ENCODE data around the gene CSNK1D. TPM values are rescaled to one million over a fixed set of nuclear protein-coding genes. Genes with fewer than 3 reads are reported as not detected.

Gene CSNK1D
- total RNA-seq, 2 experiments from 2014 or later = 110 to 115 TPM

DNA sequence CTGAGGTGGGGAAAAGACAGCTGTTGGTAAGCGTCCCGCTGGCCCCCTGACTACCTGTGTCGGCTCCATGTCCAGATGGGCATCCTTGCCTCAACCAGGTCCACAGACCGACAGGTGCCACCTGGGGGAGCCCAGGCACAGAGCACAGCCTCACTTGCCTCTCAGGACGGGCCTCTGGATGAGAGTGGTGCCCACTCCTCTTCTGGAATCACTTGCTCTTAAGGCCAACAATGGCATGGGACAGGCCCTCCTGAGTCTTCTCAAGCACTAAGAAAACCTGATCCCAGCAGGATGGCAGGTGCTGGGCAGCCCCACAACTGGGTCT is 27.5 kb downstream of the CSNK1D start:
- H3K27ac Mint-ChIP-seq = peak overlapping the region; percentile 66
- H3K36me3 Mint-ChIP-seq = peaks cover 20% of the 10 kb centered on the region
- H3K4me3 Mint-ChIP-seq = no peak overlapping the region

DNA sequence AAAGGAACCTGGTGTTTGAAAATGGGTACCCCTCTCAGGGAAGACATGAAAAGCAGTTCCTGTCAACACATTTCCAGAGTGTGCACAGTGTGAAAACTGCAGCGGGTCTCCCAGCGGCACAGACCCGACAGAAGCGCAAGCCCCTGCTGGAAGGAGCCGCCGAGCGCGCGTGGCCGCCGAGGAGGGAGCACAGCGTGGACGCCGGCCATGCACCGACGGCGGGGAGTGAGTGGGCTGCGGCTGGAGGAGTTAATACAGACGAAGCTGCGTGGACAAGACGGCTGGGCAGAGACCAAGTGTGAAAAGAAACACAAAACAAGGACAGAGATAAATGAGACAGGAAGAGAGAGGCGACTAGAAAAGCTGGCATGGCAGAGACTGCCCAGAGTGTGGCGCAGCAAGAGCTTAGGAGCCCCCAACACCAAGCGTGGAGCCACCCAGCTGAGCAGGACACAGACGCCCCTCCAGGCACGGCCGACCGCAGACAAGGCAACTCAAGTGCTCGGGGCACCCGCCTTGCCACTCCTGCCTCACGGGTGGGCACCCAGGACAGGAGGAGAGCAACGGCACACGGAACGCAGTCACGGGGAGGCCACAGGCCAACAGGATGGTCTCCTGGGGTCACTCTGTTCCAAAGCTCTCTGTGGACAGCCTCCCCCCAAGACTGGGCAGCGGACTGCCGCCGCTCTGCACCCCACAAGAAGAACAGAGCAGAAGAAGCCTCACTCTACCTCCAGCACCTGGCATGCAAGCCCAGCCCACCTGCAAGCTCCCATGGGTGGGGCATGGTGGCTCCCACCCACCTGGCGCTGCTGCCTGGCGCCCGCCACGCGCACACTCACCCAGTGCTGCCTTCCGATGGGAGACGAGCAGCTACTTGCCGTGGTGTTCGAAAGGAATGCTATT is 28.1 kb downstream of the CSNK1D start:
- Mint-ChIP-seq H3K27me3 (no peaks in the 10 kb centered on the region), H3K36me3 (peaks cover 19% of the 10 kb centered on the region), H3K9me3 (no peaks in the 10 kb centered on the region), H3K4me1 (peaks cover 32% of the 10 kb centered on the region), H3K27ac (no peak overlapping the region), H3K4me3 (no peak overlapping the region)
- no peak for DNase-seq

More for the DNA sequence above, 27.5 kb downstream of the CSNK1D start:
- no peaks in the 10 kb centered on the region for H3K9me3 Mint-ChIP-seq
- H3K4me1 Mint-ChIP-seq = peaks cover 27% of the 10 kb centered on the region
- H3K27me3 Mint-ChIP-seq = no peaks in the 10 kb centered on the region
- no peak for DNase-seq

DNA sequence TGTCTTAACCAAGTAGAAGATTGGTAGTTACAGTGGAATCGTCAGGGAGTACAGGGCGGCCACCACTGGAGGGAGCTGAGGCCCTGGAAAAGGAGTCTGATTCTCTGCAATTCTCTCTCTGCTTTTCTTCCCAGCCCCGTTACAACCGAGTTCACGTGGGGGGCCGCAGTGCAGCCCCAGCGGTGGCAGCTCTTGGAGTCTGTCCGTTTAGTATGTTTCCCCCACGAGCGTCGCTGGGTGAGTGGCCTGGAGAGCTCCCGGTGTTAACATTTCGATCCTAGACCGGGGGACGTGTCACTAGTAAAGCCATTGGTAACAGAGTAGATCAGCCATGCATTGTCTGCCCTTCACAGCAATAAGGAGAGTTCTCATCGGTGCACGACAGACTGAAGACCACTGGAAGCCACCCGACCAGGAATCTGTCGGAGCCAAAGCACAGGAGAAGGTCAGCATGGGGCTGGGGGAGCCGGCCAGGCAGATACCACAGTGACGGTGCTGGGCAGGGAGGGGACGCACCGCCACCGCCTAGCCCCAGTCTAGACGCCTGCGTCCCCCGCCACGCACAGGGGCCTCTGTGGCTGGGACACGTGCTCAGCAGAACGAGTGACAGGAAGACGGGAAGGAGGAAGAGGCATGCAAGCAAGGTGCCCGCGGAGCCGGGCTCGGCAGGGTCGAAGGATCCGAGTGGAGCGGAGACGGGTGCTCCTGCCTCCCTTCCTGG is 28.9 kb downstream of the CSNK1D start:
- Mint-ChIP-seq H3K27ac (peak overlapping the region; percentile 45), H3K27me3 (no peaks in the 10 kb centered on the region), H3K4me3 (no peak overlapping the region), H3K4me1 (peaks cover 33% of the 10 kb centered on the region), H3K9me3 (no peaks in the 10 kb centered on the region), H3K36me3 (peaks cover 17% of the 10 kb centered on the region)
- DNase-seq = no peak

GRCh38 chr17:82243648-82244412 is 29.7 kb downstream of the CSNK1D start:
- H3K9me3 Mint-ChIP-seq = no peaks in the 10 kb centered on the region
- H3K4me1 Mint-ChIP-seq = peaks cover 38% of the 10 kb centered on the region
- no peak for DNase-seq
- peak overlapping the region; percentile 8 for H3K4me3 Mint-ChIP-seq
- H3K36me3 Mint-ChIP-seq = peaks cover 17% of the 10 kb centered on the region
- no peaks in the 10 kb centered on the region for H3K27me3 Mint-ChIP-seq
- peak overlapping the region; percentile 7 for H3K27ac Mint-ChIP-seq

DNA sequence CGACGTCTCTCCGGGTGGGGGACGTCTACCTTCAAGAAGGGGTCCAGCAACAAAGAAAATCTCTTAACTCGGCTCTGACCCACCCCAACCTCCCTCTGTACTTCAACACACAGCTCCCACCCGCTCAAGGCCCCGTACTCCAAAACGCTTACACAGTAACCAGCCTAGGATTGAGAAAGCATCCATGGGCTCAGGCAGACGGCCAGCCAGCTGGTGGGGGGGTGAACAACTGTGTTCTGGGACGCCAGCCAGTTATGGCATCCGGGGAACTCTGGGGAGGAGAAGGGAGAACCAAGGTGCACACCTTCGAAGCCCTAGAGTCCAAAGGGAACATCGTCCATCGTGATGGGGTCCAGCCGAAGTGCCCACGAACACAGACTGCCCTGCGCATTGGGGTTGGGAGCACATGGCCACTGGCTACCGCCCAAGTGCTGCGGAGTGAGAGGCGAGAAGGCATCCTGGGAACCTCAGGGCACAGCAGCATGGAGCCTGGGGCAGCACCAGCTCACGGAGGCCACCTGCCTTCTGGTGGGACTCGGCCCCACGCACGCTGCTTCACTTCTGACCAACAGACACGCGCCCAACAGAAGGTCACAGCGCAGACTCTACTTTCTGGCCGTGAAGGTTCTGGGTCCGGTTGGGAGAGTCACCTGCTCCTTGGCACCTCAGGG is 30.4 kb downstream of the CSNK1D start:
- H3K27ac Mint-ChIP-seq = peak overlapping the region; percentile 25
- no peaks in the 10 kb centered on the region for H3K27me3 Mint-ChIP-seq
- H3K4me1 Mint-ChIP-seq = peaks cover 43% of the 10 kb centered on the region
- H3K9me3 Mint-ChIP-seq = no peaks in the 10 kb centered on the region
- no peak overlapping the region for H3K4me3 Mint-ChIP-seq
- DNase-seq = no peak
- H3K36me3 Mint-ChIP-seq = peaks cover 18% of the 10 kb centered on the region

DNA sequence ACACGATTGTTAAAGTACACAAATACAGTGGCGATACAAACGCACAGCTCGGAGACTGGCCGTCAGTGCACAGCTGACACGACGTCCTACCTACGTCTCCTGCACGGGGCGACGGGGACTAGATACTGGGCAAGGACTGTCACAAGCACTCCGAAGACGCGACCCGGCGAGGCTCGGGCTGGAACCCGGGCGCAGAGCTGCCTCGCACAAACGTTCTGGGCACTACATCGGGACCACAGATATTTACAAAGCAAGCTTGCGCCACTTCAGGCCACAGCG is 30.9 kb downstream of the CSNK1D start:
- Mint-ChIP-seq H3K4me3 (no peak overlapping the region), H3K36me3 (peaks cover 15% of the 10 kb centered on the region), H3K9me3 (no peaks in the 10 kb centered on the region), H3K27ac (no peak overlapping the region), H3K27me3 (no peaks in the 10 kb centered on the region), H3K4me1 (peaks cover 41% of the 10 kb centered on the region)
- no peak for DNase-seq

GRCh38 chr17:82241926-82242697 is 31.4 kb downstream of the CSNK1D start:
- Mint-ChIP-seq H3K9me3 (no peaks in the 10 kb centered on the region), H3K4me3 (no peak overlapping the region)

DNA sequence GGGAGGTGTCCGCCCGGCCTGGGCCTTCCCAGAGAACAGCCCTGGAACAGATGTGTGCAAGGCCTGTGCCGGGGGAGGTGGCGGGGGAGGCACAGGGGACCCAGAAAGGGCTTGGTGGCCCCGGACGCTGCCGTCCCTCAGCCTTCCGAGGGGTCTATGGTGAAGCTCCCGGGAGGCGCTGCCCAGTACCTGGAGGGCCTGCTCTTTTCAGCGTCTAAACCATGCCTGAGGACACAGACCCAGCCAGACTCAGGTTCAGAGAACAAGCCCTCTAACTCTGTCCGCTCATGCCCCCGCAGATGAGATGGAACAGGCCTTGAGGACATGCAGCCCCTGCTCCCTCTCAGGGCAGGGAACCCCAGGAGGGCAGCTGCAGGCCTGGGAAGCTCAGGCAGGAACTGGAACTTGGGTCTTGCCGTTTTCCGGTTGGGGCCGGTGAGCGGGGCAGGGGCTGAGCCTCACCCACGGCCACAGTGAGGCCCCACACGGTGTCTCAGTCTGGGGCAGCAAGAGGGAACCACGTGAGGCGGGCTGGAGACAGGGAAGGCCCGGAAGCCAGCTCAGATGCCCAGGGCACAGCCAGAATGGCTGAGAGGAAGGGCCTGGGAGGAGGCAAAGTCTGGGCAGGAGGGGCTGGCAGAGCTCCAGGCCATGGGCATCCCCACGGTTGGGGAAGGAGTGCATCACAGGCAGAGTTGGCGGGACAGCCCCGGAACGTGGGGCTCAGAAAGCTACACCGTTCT is 32.1 kb downstream of the CSNK1D start:
- Mint-ChIP-seq H3K9me3 (no peaks in the 10 kb centered on the region), H3K4me3 (peak overlapping the region; percentile 47), H3K4me1 (peaks cover 40% of the 10 kb centered on the region)

More at GRCh38 chr17:82241926-82242697, 31.4 kb downstream of the CSNK1D start:
- DNase-seq = no peak
- H3K27me3 Mint-ChIP-seq = no peaks in the 10 kb centered on the region
- peaks cover 15% of the 10 kb centered on the region for H3K36me3 Mint-ChIP-seq
- peaks cover 41% of the 10 kb centered on the region for H3K4me1 Mint-ChIP-seq
- peak overlapping the region; percentile 78 for H3K27ac Mint-ChIP-seq

DNA sequence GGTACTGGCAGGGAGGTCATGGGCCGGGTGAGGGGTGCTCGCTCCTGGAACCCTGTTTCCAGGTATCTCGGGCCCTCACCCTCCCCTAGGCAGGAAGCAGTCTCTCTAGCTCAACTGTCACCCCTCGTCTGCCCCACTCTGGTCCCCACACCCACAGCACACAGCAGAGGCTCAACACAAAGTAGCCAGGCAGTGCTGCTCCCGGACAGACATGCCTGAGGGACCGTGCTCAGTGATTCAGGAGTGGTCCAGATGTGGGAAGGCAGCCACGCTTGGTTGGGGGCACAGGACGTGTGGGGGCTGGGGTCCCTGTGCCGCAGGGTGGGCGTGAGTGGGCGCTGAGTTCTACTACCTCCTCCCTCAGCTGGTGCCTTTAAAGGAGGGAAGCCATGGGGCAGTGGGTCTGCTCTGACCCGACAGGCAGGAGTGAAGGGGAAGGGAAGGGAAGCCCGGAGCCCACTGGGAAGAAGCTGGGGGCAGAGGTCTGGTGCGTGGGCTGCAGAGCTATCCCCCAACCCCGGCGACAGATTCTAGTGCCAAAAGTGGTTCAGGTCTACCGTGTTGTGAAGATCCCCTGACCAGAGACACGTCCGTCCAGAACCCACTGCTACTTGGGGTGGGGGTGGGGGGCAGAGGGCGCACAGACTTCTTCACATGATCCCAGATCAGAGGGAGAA is 32.9 kb downstream of the CSNK1D start:
- H3K4me3 Mint-ChIP-seq = peak overlapping the region; percentile 29
- peaks cover 40% of the 10 kb centered on the region for H3K4me1 Mint-ChIP-seq
- H3K27me3 Mint-ChIP-seq = no peaks in the 10 kb centered on the region
- peaks cover 14% of the 10 kb centered on the region for H3K36me3 Mint-ChIP-seq
- no peak for DNase-seq
- H3K9me3 Mint-ChIP-seq = no peaks in the 10 kb centered on the region
- peak overlapping the region; percentile 64 for H3K27ac Mint-ChIP-seq

More for the DNA sequence above, 32.1 kb downstream of the CSNK1D start:
- Mint-ChIP-seq H3K27ac (peak overlapping the region; percentile 78), H3K27me3 (no peaks in the 10 kb centered on the region), H3K36me3 (peaks cover 15% of the 10 kb centered on the region)
- peak; percentile 57 for DNase-seq

DNA sequence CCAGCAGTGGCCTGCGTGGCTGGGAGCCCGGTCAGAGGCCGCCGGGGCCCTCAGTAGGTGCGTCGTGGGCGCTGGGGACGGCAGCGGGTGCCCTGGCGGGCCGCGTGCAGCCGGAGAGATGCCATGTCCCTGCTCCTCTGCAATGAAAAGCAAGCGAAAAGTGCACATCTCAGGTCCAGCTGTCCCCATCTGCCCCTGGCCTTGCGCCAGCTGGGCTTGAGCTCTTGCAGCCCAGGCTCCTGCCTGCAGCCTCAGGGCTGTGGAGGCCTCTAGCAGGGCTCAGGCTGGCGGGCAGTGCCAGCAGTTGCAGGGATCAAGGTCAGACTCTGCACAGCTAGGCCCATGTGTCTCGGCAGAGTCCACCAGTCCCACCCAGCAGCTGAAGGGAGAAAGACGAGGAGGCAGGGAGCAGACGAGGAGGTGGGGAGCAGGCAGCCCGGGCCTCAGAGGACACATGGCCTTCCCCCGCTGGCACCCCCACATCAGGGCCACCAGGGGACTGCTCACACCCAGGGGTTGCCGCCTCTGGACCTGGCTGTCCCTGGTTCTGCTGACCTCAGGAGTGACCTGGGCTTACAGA is 33.5 kb downstream of the CSNK1D start:
- DNase-seq = no peak
- H3K36me3 Mint-ChIP-seq = peaks cover 14% of the 10 kb centered on the region
- H3K9me3 Mint-ChIP-seq = no peaks in the 10 kb centered on the region
- H3K27me3 Mint-ChIP-seq = no peaks in the 10 kb centered on the region
- H3K27ac Mint-ChIP-seq = peak overlapping the region; percentile 64
- no peak overlapping the region for H3K4me3 Mint-ChIP-seq
- H3K4me1 Mint-ChIP-seq = peaks cover 40% of the 10 kb centered on the region

DNA sequence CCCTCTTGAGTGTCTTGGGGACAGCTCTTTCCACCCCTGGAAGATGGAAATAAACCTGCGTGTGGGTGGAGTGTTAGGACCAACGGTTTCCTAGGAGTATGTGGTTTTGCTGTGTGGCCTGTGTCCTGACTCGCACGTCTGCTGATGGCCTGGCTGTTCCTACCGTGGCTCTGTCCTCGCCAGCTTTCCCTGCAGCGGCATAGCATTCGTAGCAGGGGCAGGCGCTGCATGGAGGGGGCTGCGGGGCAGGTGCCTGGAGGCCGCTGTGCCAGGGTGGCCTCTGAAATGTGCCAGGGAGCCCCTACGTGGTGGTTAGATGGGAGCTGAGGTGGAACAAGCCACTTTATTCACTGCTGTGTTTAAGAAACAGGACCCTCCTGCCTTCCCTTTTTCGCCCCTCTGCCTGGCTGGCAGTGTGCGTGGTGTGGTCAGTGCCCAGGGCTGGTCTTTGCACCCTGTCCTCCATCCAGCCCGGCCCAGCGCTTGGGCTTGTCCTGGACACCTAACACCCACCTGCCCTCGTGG is 34.0 kb downstream of the CSNK1D start:
- H3K4me1 Mint-ChIP-seq = peaks cover 38% of the 10 kb centered on the region
- no peak for DNase-seq
- no peaks in the 10 kb centered on the region for H3K27me3 Mint-ChIP-seq
- H3K27ac Mint-ChIP-seq = no peak overlapping the region
- H3K9me3 Mint-ChIP-seq = no peaks in the 10 kb centered on the region
- no peak overlapping the region for H3K4me3 Mint-ChIP-seq
- peaks cover 10% of the 10 kb centered on the region for H3K36me3 Mint-ChIP-seq

DNA sequence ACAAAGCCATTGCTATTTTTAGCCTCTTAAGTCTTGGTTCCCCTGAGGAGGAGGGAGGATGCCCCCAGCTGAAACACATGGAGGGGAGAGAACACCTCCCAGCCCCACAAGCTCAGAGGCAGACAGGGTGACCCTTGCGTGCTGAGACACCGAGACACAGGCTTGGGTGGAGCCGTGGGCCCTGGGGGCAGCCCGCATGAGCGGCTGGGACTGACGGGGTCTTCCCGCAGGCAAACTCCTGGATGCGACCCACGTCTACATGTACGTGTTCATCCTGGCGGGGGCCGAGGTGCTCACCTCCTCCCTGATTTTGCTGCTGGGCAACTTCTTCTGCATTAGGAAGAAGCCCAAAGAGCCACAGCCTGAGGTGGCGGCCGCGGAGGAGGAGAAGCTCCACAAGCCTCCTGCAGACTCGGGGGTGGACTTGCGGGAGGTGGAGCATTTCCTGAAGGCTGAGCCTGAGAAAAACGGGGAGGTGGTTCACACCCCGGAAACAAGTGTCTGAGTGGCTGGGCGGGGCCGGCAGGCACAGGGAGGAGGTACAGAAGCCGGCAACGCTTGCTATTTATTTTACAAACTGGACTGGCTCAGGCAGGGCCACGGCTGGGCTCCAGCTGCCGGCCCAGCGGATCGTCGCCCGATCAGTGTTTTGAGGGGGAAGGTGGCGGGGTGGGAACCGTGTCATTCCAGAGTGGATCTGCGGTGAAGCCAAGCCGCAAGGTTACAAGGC is 34.9 kb downstream of the CSNK1D start:
- peak overlapping the region; percentile 38 for H3K27ac Mint-ChIP-seq
- H3K36me3 Mint-ChIP-seq = peaks cover 3% of the 10 kb centered on the region
- H3K27me3 Mint-ChIP-seq = no peaks in the 10 kb centered on the region

More for the DNA sequence above, 34.9 kb downstream of the CSNK1D start:
- Mint-ChIP-seq H3K9me3 (no peaks in the 10 kb centered on the region), H3K4me1 (peaks cover 33% of the 10 kb centered on the region), H3K4me3 (peak overlapping the region; percentile 22)
- DNase-seq = peak; percentile 78

All from activated naive CD8-positive, alpha-beta T cell treated with anti-CD3 and anti-CD28 coated beads for 36 hours (primary cell).